Tongue (tissue), 2 donors: ENCODE measurements around the gene LRP5. TPM values are rescaled to one million over a fixed set of nuclear protein-coding genes. Genes with fewer than 3 reads are reported as not detected.
A peak's percentile ranks its signal among the peaks of the same experiment; 100 is the strongest.
"Not testable (repeated sequence)": the region's sequence is repeated elsewhere in the genome, so short reads cannot be mapped to it uniquely, and the experiment has no call there.

ENCODE experiments used
- DNase-seq: peaks from one replicate; pipeline ENCODE4 v3.0.0-alpha.2; 2015
- total RNA-seq: library from RNA; depleted of rRNA; stranded (reverse); fragments of >200 nt; gene quantifications from one replicate; pipeline ENCODE4 v1.2.3, GENCODE V29; 2014

Gene LRP5
- total RNA-seq, 1 donor from 2014 or later: 67.5 TPM

DNA sequence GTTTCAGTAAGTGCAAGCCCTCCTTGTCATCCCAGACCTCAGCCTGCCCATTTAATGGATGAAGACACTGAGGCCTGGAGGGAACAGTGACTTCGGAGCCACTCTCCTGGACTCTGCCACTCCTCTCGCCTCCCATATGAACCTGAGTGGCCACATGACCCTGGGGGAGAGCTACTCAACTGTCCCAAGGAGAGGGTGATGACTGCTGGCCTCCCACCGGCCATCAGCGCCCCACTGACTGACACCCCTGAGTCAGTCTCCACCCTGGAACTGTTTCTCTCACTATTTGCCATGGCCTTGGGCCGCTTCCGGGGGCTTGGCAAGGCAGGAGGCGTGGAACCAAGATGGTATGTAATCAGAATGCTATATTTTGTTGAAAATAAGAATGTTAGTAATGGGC, 17.1 kb downstream of the LRP5 start:
- no peak for DNase-seq

DNA sequence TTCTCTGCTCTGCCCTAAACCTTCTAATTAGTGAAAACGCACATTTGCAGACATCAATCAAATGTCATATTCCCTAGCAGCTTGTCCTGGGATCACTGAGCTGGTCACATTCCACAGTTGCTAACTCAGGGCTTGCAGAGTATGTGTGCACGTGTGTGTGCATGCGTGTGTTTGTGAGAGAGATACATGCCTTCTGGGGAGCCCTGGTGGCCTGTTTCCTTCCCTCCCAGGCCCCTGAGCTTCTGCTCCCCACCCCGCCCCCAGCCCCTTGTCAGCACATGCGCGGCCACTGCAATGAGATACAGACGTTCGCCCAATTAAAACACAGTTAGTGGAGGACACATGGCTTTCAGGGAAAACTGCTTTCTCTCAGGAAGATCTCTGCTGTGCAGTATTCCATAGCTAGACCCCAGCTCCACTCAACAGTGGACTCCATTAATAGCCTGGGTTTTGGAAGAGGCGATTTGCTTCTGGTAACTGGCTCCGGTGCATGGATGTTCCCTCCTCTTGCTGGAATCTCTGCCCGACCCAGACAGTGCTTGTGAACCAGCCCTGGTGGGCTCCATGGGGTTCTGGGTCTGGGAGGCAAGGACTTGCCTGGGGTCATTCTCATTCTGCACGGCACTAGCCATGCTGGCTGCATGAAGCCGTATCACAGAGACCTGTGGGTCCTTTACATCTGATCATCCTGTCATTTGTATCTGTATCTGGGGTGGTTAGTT, 17.7 kb downstream of the LRP5 start:
- peak; percentile 84 for DNase-seq

DNA sequence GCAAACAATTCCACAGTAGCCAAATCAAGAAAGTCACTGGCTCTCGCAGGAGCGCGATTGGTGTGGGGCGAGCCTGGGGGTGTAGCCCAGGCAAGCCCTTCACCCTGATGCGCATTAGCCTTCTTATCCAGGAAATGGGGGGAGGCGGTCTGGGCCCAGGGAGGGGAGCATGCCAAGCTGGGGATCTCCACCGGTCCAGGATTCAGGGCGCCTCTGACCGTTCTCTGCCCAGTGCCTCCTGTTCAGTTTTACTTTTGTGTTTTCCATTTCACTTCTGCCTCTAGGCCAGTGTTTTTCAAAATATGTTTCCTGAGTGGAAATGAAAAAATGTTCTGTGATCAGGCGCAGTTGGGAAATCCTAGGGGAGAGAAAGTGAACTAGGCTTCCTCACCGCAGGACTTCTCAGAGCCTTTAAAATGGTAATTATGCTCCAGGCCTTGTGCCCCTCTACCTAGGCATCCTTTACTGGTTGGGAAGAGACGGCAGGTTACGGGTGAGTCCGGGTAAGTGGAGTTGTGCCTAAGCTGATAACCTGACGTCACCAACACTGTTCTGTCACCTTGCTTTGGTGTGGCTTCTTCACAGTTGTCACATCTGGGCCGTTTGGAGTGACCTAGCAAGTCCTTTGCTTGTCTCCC, 18.4 kb downstream of the LRP5 start:
- peak; percentile 12 for DNase-seq

DNA sequence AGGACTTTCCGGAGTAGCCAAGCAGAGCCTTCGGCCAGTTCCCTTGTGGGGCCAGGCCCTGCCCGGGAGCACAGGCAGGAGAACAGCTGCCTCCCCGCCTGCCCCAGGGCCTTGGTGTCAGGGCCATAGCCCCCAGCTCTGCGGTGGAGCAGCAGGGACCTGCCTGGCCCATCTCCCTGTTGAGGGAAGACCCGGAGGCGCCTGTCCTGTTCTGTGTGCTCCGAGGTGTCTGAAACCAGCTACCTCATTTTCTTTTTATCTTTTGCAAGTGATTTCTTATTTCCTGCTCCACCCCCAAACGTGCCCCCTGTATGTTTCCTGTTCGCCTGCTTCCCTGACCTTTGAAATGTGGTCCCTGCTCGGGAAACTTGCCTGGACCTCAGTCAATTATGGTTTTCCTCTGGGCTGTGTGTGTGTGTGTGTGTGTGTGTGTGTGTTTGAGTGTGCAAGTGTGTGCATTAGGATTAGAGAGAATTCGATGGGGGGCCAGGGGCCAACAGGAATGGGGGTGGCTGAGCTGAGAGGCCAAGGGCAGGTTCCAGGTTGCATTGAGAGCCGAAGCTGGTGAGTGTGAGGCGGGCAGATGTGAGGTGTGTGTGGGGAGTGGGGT, 19.1 kb downstream of the LRP5 start:
- peak; percentile 12 for DNase-seq

GRCh38 chr11:68332186-68332585, 19.8 kb downstream of the LRP5 start:
- no peak for DNase-seq

GRCh38 chr11:68333173-68333572, 20.8 kb downstream of the LRP5 start:
- DNase-seq: no peak

DNA sequence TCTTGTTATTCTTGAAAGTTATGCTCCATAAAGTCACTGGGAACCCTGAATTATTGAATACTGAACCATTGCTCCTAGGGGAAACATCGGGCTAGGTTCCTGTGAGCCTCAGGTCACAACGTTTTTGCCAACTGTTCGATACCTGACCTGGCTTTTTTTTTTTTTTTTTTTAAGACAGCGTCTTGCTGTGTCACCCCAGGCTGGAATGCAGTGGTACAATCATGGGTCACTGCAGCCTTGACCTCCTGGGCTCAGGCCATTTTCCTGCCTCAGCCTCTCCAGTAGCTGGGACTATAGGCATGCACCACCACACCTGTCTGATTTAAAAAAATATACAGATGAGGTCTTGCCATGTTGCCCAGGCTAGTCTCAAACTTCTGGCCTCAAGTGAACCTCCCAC, 22.5 kb downstream of the LRP5 start:
- DNase-seq: no peak

DNA sequence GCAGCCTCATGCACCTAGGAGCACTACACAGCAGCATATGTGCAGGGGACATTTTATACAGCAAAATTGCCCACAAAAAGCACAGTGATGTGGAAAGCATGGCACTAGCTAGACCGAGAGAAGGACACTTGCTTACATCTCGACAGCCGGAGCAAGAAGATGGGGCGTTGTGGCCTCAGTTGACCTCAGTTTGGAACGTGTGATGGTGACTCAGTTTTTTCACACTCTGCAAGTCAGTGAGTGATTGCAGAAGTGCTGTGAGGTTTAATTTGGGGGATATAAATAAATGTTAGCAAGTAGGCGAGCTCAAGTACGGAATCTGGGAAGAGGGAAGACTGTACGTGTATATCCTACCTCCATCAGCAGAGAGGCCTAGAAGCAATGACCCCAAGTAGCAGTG, 23.3 kb downstream of the LRP5 start:
- no peak for DNase-seq

DNA sequence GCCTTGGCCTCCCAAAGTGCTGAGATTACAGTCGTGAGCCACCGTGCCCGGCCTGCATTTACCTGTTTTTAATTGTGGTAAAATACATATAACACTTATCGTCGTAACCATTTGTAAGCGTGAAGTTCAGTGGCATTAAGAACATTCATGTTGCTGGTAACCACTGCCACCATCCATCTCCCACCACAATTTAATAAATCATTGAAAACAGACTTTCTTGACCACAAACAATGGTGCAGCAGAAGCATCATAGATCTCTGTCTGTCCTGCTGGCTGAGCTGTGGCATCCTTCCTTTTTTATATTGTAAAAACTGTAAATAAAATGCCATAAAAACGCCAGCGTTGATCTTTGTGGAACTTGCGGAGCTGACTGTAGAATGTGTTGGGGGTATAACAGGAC, 24.3 kb downstream of the LRP5 start:
- no peak for DNase-seq

DNA sequence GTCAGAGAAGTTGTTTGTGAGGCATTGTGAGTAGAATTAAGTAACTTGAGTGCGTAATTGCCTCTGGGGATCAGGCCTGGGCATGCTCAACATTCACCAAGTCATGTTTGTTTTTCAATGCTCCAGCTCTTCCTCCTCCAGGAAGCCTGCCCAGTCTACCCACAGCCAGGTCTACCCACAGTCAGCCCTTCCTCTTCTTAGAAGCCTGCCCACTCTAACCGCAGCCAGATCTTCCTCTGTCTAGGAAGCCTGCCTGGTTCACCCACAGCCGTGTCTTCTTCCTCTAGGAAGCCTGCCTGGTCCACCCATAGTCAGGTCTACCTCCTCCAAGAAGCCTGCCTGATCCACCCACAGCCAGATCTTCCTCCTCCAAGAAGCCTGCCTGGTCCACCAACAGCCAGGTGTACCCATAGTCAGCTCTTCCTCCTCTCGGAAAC, 25.0 kb downstream of the LRP5 start:
- DNase-seq: no peak

DNA sequence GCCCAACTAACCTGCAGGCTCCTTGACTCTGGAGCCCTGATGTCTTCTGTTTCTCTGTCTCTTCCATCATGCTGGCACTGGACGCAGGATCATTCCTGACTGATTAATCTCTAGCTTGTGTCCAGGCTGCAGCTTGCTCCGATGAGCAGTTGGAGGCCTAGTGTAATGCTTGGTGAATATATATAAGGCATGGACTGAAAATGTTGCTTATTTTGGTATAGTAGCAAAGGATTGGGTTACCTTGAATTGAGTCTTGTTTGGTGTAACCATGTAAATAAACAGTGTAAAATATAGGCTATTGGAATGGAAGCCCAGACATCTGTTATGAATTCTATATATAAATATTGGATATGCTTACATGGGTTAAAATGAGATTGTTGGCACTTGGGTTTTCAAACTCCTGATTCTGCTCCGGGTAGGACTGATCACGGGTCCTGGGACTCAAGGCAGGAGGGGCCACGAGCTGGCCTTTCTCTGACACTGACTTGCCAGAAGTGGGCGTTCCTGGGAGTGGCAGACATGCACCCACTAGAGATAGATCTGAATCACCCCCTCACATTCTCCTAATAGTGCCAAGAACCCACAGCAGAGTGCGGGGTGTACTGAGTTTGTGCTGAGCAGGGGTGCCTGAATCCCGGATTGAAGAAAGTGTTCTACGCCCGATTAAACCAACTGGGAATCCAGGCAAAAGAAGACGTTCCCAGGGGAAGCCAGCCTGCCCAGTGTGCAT, 25.8 kb downstream of the LRP5 start:
- DNase-seq: peak; percentile 67

DNA sequence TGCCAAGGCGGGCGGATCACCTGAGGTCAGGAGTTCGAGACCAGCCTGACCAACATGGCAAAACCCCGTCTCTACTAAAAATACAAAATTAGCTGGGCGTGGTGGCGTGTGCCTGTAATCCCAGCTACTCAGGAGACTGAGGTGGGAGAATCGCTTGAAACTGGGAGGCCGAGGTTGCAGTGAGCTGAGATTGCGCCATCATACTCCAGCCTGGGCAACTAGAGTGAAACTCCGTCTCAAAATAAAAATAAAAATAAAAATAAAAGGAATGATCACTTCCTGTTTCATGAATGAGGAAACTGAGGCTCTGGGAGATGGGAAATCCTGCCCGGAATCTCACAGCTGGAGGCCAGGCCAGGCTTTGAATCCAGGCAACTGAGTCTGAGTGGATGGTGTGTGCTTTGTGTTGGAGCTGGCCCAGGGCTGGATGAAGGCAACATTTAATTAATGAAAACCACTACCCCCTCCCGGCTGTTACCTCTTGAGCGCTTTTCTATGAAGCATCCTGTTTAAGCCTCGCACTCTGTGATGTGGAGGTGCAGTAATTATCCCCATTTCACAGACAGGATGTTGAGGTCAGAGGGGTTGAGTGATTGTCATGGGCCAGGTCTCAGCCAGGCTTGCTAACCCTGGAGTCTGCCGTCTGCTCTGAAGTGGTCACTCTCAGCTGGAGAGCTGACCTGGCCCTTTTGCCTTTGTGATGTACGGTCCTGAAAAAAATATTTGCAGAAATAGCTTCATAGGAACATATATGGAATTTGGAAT, 27.8 kb downstream of the LRP5 start:
- DNase-seq: no peak

- no peak for DNase-seq
These were observed 28.6 kb downstream of the LRP5 start for GRCh38 chr11:68340784-68341556.

DNA sequence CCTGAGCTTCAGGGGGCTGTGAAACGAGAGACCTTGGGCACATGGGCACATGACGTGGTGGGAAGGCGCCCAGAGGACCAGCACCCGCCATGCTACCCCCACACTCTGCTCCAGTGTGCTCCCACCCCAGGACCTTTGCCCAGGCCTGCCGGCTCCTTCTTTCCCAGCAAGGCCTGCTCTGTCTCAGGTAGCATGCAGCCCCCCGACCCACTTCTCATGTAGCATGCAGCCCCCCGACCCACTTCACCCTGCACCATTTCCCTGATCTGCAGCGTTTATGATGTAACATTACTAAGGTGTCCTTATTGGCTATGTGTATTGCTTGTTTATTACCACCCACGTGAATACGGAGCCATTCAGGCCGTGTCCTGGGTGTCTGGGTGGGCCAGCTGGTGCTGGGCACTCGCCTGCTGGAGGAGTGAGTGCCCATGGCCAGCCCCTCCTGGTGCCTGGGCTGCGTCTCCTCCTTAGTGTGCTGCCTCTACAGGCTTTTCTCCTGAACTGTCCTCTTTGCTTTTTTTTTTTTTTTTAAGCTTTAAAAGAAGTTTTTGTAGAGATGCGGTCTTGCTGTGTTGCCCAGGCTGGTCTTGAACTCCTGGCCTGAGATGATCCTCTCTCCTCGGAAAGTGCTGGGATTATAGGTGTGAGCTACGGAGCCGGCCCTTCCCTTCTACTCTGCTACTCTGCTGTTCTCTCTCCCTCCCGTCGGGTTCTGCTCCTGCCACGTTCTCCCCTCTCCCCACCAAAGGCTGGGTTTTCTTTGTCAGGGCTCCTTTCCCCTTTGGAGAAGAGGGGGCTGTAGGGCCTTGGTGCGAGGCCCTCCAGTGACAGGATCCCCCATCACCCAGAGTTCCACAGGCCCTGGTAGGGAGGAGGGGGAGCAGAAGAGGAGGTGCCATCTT, 29.4 kb downstream of the LRP5 start:
- DNase-seq: no peak

DNA sequence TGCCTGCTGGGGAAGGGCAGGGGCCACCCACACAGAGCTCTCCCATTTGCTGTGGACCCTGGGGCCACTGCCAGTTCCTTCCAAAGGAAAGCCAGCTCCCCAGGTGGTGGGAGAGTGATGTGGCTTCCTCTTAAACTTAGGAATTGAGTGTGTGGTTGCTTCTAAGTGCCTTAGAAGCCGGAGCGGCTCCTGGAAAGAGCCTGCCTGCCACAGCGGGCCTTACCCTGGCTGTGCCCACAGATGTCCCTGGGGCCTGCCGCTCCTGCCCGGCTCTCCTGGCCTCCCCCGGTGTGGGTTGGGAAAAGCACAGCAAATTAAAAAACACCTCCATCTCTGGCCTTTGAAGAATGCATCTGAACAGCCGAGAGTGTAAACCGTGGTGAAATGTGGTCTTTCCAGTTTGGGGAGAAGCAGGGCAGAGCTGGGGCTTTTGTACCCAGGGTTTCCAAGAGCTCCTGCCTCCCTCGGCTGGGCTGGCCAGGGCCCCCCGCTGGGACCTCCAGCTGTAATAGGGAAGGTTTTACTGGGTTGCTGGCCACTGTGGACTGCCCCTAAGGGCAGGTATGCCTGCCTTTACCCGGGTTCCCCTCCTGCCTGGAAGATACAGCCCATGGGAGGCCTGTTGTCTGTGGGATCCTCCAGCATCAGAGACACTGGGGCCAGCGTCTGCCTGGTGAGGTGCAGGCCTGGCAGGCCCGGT, 30.2 kb downstream of the LRP5 start:
- peak; percentile 64 for DNase-seq

GRCh38 chr11:68343761-68344256, 31.4 kb downstream of the LRP5 start:
- no peak for DNase-seq

DNA sequence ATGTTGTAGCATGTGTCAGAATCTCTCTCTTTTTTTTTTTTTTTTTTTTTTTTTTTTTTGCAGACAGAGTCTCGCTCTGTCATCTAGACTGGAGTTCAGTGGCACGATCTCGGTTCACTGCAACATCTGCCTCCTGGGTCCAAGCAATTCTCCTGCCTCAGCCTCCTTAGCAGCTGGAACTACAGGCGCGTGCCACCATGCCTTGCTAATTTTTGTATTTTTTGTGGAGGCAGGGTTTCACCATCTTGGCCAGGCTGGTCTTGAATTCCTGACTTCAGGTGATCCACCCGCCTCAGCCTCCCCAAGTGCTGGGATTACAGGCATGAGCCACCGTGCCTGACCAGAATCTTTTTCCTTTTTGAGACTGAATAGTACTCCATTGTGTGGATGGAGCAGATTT, 32.4 kb downstream of the LRP5 start:
- not testable (repeated sequence) for DNase-seq

DNA sequence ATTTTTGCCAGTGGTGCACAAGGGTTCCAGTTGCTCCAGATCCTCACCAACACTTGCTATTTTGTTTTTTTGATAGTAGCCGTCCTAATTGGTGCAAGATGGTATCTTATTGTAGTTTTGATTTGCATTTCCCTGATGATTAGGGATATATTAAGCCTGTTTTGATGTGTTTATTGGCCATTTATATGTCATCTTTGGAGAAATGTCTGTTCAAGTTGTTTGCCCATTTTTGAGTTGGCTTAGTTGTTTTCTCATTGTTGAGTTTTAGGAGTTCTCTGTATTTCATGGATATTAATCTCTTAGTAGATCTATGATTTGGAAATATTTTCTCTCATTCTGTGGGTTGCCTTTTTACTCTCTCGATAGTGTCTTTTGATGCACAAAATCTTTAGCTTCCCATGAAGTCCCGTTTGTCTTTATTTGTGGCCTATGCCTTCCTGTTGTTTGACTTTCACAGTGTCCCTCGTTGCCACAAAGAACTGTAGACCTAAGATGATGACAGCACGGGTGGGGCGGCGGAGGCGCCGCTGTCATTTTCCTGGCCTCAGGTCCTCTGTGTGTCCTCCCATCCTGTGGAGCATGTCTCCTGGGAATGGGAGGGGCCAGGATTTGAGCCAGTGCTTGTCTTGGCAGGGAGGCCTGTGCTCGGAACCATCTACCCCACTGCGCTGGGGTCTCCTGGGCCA, 33.5 kb downstream of the LRP5 start:
- no peak for DNase-seq

GRCh38 chr11:68346462-68346790, 34.0 kb downstream of the LRP5 start:
- DNase-seq: no peak
